Lower lobe of right lung (tissue), 2 donors: ENCODE data around the gene LIN9. TPM values are rescaled to one million over a fixed set of nuclear protein-coding genes. Genes with fewer than 3 reads are reported as not detected.

Source experiments
- ATAC-seq, 2 donors: fragments of 200-7000 bp; cut with Tn5 transposase; one replicate each; pipeline ENCODE4 v1.9.1; 2020 to 2022; ENCODE audit warnings: mild to moderate bottlenecking in 2 of 2, moderate library complexity in 2 of 2
- DNase-seq: peaks from one replicate; pipeline ENCODE4 v3.0.0-alpha.2; 2020
- H3K27ac ChIP-seq: fragments of 200-600 bp; one replicate; pipeline ENCODE4 v1.8.0; 2022
- H3K27me3 ChIP-seq: fragments of 200-600 bp; one replicate; pipeline ENCODE4 v1.8.0; 2022; ENCODE audit warnings: low read depth
- H3K36me3 ChIP-seq: fragments of 200-600 bp; one replicate; pipeline ENCODE4 v1.8.0; 2022; ENCODE audit warnings: mild to moderate bottlenecking
- H3K4me1 ChIP-seq: fragments of 200-600 bp; one replicate; pipeline ENCODE4 v1.8.0; 2022
- H3K4me3 ChIP-seq: fragments of 200-600 bp; one replicate; pipeline ENCODE4 v1.8.0; 2022; ENCODE audit warnings: mild to moderate bottlenecking
- H3K9me3 ChIP-seq: fragments of 200-600 bp; one replicate; pipeline ENCODE4 v1.8.0; 2022
- intact Hi-C: fragments of 100-400 bp; cut with DNase I; formaldehyde crosslinking; loops from one replicate; pipeline ENCODE4 v1.11.0; 2022
- total RNA-seq: library from RNA; stranded (reverse); fragmentation: NEBNext Ultra II Directional; extraction: Animal tissue kit (Norgen Biotek cat#: 25700); gene quantifications from one replicate; pipeline ENCODE4 v1.2.1, GENCODE V29; 2021
- TF ChIP-seq, protein P1 (sequence below): fragments of 200-600 bp; IDR thresholded peaks from one replicate; pipeline ENCODE4 v1.8.0; 2022; ENCODE audit warnings: antibody characterized with exemption, mild to moderate bottlenecking
- donor health status: DM: no; HTN: yes; CAD: no; lungs with severe emphysema.

Gene LIN9
- total RNA-seq, 1 donor from 2014 or later = 3.5 TPM

DNA sequence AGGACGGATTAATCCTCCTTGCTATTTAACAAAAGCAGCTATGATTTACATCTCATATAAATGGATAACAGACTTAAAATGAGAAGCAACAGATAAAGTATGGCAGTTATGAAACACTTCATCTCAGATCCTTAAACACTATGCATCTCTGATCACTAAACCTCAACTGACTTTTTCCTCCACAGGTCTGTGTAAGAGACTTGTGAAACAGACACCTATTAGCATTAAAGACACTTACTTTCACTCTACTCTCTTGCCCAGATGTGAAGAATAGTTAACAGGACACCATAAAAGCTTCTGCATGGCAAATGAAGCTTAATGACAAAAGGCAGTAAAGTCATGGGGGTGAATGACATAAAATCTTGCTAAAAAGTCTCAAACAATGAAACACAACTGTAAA, 6.2 kb downstream of the LIN9 start:
- Histone ChIP-seq H3K4me3 (no peak overlapping the region), H3K27me3 (no peaks in the 10 kb centered on the region), H3K36me3 (peaks cover 7% of the 10 kb centered on the region), H3K4me1 (peaks cover 3% of the 10 kb centered on the region), H3K27ac (no peak overlapping the region), H3K9me3 (no peaks in the 10 kb centered on the region)
- DNase-seq (no peak), ATAC-seq (no peak)
- TF ChIP-seq, protein P1, sequence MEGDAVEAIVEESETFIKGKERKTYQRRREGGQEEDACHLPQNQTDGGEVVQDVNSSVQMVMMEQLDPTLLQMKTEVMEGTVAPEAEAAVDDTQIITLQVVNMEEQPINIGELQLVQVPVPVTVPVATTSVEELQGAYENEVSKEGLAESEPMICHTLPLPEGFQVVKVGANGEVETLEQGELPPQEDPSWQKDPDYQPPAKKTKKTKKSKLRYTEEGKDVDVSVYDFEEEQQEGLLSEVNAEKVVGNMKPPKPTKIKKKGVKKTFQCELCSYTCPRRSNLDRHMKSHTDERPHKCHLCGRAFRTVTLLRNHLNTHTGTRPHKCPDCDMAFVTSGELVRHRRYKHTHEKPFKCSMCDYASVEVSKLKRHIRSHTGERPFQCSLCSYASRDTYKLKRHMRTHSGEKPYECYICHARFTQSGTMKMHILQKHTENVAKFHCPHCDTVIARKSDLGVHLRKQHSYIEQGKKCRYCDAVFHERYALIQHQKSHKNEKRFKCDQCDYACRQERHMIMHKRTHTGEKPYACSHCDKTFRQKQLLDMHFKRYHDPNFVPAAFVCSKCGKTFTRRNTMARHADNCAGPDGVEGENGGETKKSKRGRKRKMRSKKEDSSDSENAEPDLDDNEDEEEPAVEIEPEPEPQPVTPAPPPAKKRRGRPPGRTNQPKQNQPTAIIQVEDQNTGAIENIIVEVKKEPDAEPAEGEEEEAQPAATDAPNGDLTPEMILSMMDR = no peak
- intact Hi-C loops = no loop called here

DNA sequence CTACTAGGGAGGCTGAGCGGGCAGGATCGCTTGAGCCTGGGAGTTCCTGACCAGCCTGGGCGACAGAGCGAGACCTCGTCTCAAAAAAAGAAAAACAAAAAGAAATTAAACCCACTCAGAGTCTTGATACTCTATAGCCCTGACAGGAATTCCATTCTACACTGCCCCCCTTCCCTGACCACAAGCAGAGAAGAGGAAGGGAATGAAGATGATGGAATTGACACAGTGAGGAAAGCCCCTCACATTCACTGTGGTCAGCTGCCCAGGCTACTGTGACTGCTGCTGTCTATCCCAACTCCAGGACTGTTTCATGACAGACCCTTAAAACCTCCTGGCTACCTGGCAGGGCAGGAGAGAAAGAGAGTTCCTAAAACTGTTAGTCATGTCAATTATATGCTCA, 12.1 kb downstream of the LIN9 start:
- TF ChIP-seq, protein P1 = no peak
- Histone ChIP-seq H3K27ac (no peak overlapping the region), H3K4me3 (no peak overlapping the region), H3K9me3 (no peaks in the 10 kb centered on the region), H3K36me3 (peaks cover 25% of the 10 kb centered on the region), H3K27me3 (no peaks in the 10 kb centered on the region), H3K4me1 (no peaks in the 10 kb centered on the region)
- DNase-seq = no peak
- no peak for ATAC-seq
- intact Hi-C loops = no loop called here

DNA sequence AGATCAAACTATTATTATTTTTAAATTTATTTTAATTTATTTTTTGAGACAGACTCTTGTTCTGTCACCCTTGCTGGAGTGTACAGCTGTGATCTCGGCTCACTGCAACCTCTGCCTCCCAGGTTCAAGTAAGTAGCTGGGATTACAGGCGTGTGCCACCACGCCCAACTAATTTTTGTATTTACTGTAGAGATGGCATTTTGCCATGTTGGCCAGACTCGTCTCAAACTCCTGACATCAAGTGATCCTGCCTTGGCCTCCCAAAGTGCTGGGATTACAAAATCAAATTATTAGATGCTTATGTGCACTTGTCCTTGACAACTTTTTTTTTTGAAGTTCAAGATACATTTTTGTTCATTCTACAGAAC, 15.4 kb downstream of the LIN9 start:
- ATAC-seq (no peak), DNase-seq (no peak)
- no peak overlapping the region for H3K27ac ChIP-seq
- H3K4me3 ChIP-seq = no peak overlapping the region
- TF ChIP-seq, protein P1 = no peak
- peaks cover 25% of the 10 kb centered on the region for H3K36me3 ChIP-seq
- no peaks in the 10 kb centered on the region for H3K27me3 ChIP-seq
- no peaks in the 10 kb centered on the region for H3K4me1 ChIP-seq
- H3K9me3 ChIP-seq = no peaks in the 10 kb centered on the region
- intact Hi-C loops = no loop called here

DNA sequence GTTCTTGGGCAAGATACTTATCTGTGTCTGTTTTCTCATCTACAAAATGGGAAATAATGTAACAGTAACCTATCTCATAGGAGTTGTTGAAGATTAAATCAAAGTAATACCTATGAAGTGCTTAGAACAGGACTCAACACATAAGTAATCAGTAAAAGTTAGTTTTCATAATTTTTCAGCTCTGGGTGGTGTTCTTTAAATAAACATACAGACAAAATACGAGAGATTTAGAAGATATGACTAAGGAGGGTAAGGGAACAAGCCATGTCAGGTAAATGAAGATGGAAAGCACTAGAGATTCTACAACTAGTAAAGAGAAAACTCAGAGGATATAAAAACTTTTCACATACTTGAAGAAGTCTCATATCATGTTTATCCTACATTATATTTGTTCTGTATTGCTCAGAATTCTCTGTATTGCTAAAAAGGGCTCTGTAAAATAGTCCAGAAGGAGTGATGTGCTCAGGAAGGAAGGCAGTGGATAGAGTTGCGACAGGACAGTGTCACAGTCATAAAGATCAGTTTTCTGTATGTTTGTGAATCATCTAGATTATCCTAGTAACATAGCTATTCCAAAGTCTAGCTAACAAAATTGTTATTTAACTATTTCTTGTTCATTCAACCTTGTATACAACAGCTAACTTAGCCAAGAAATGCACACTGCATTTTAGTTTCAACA, 16.0 kb downstream of the LIN9 start:
- peaks cover 19% of the 10 kb centered on the region for H3K36me3 ChIP-seq
- no peaks in the 10 kb centered on the region for H3K4me1 ChIP-seq
- intact Hi-C loops = no loop called here
- TF ChIP-seq, protein P1 = no peak
- DNase-seq (no peak), ATAC-seq (no peak)
- H3K27me3 ChIP-seq = no peaks in the 10 kb centered on the region
- no peak overlapping the region for H3K4me3 ChIP-seq
- H3K9me3 ChIP-seq = no peaks in the 10 kb centered on the region
- no peak overlapping the region for H3K27ac ChIP-seq

DNA sequence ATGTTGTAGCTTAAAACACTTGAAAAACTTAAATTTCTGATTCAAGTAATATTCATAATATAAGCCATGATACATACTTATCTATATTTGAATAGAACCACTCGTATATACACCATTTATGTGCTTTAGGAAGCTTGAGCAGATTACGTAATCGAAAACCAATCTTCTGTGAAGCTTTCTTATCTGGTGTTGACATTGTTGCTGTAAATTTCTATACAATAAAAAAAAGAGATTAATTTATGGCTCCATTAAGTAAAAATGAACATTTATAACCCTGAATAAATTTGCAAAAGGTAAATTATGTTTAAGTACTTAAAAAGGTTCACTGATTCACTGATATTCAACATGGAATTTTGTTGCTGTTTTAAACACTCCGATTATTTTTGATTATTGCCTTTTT, 21.4 kb downstream of the LIN9 start:
- Histone ChIP-seq H3K36me3 (peaks cover 8% of the 10 kb centered on the region), H3K27me3 (no peaks in the 10 kb centered on the region), H3K4me3 (no peak overlapping the region), H3K9me3 (no peaks in the 10 kb centered on the region), H3K4me1 (no peaks in the 10 kb centered on the region), H3K27ac (no peak overlapping the region)
- DNase-seq = no peak
- TF ChIP-seq, protein P1 = no peak
- no peak for ATAC-seq
- intact Hi-C loops = no loop called here

DNA sequence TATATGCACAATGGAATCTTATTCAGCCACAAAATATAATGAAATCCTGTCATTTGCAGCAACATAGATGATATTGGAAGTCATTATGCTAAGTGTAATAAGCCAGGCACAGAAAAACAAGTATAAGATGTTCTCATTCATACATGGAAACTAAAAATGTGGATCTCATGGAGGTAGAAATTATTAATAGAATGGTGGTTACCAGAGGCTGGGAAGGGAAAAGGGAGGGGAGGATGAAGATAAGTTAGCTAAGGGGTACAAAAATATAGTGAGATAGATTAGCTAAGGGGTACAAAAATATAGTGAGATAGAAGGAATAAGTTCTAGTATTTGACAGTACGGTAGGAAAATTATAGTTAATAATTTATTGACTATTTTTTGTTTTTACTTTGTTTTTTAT, 27.9 kb downstream of the LIN9 start:
- intact Hi-C loops = no loop called here
- Histone ChIP-seq H3K4me3 (no peak overlapping the region), H3K4me1 (no peaks in the 10 kb centered on the region), H3K9me3 (no peaks in the 10 kb centered on the region), H3K27me3 (no peaks in the 10 kb centered on the region), H3K27ac (no peak overlapping the region), H3K36me3 (peaks cover 3% of the 10 kb centered on the region)
- DNase-seq (no peak), ATAC-seq (no peak)
- TF ChIP-seq, protein P1 = no peak
